GM12878 (cell line): ENCODE data around the gene NUP214. TPM values are rescaled to one million over a fixed set of nuclear protein-coding genes. Genes with fewer than 3 reads are reported as not detected.

Experiments used
- ATAC-seq: fragments of 200-7000 bp; cut with Tn5 transposase; 3 replicates; pipeline ENCODE4 v1.9.1; 2020; ENCODE audit warnings: mild to moderate bottlenecking, moderate library complexity
- BruUV-seq: library from RNA; stranded (reverse); fragments of 400-500 nt; replicated peaks from 2 replicates; lab custom pipeline; 2021; lab: Mats Ljungman, UMichigan
- CTCF ChIA-PET: fragments of 300-600 bp; sonication (Branson Sonifier 250); formaldehyde crosslinking; extraction: SDS; loops from one replicate; lab custom pipeline; 2021; ENCODE audit warnings: inconsistent platforms; lab: Yijun Ruan, JAX
- POLR2A ChIA-PET: fragments of 350-600 bp; formaldehyde crosslinking; extraction: SDS; loops from one replicate; lab custom pipeline; 2021; ENCODE audit warnings: inconsistent platforms; lab: Charles Lee
- RAD21 ChIA-PET: fragments of 300-600 bp; sonication (Branson Sonifier 250); formaldehyde crosslinking; loops from one replicate; lab custom pipeline; 2023; ENCODE audit warnings: antibody characterized with exemption; ENCODE audit not compliant: unreplicated experiment; lab: Charles Lee
- SMC1A ChIA-PET: fragments of 300-600 bp; sonication (Branson Sonifier 250); formaldehyde crosslinking; loops from one replicate; lab custom pipeline; 2023; ENCODE audit not compliant: unreplicated experiment, uncharacterized antibody; lab: Charles Lee
- DNase-seq: peaks from one replicate; pipeline ENCODE4 v3.0.0-alpha.2; 2011; ENCODE audit warnings: low read depth, low spot score
- FAIRE-seq: peaks from 3 replicates; lab custom pipeline; 2011; peaks lifted over from hg19 to GRCh38; lab: Jason Lieb, UNC
- H2AFZ ChIP-seq: 2 replicates; pipeline ENCODE4 v1.6.0; 2011; ENCODE audit warnings: low read depth, low read length, control low read depth; ENCODE audit not compliant: control insufficient read depth
- H3K27ac ChIP-seq: 2 replicates; pipeline ENCODE4 v1.5.1; 2011; ENCODE audit warnings: control low read depth; ENCODE audit not compliant: control insufficient read depth, insufficient read depth
- H3K27me3 ChIP-seq, 2 experiments: replicated peaks in 1 of 2; 2 replicates each; pipeline versions ENCODE4 v1.6.0 to v1.6.1; 2011; ENCODE audit warnings: low read length in 1 of 2; ENCODE audit not compliant: control insufficient read depth in 2 of 2, insufficient read depth in 2 of 2
- H3K36me3 ChIP-seq, 2 experiments: 2 replicates each; pipeline ENCODE4 v1.5.1; 2011; ENCODE audit warnings: low read length in 1 of 2; ENCODE audit not compliant: control insufficient read depth in 2 of 2, insufficient read depth in 2 of 2
- H3K4me1 ChIP-seq: 2 replicates; pipeline ENCODE4 v1.6.1; 2011; ENCODE audit warnings: mild to moderate bottlenecking, low read length, moderate library complexity, mixed read lengths; ENCODE audit not compliant: control insufficient read depth, insufficient read depth
- H3K4me2 ChIP-seq: 2 replicates; pipeline ENCODE4 v1.6.0; 2011; ENCODE audit warnings: control low read depth; ENCODE audit not compliant: control insufficient read depth, insufficient read depth
- H3K4me3 ChIP-seq: fragments of 200-600 bp; sonication (generic); 2 replicates; pipeline ENCODE4 v1.5.1; 2016
- H3K79me2 ChIP-seq: 2 replicates; pipeline ENCODE4 v1.6.0; 2011; ENCODE audit warnings: low read length; ENCODE audit not compliant: control insufficient read depth, insufficient read depth
- H3K9ac ChIP-seq: 2 replicates; pipeline ENCODE4 v1.8.0; 2011; ENCODE audit warnings: low read length, control low read depth, mixed read lengths; ENCODE audit not compliant: control insufficient read depth, insufficient read depth
- H3K9me3 ChIP-seq: replicated peaks from 3 replicates; pipeline ENCODE4 v1.5.1; 2011; ENCODE audit warnings: mild to moderate bottlenecking, low read length; ENCODE audit not compliant: control insufficient read depth, insufficient read depth
- H4K20me1 ChIP-seq: 2 replicates; pipeline ENCODE4 v1.6.0; 2011; ENCODE audit not compliant: control insufficient read depth, insufficient read depth
- NBN ChIP-seq: fragments of 450-650 bp; IDR thresholded peaks from 2 replicates; pipeline ENCODE4 v1.6.1; 2016
- NFIC ChIP-seq: IDR thresholded peaks from 2 replicates; pipeline ENCODE4 v1.6.1; 2012; ENCODE audit warnings: low read depth, mild to moderate bottlenecking, inconsistent platforms, low read length, moderate library complexity
- RELB ChIP-seq: fragments of 450-650 bp; IDR thresholded peaks from 2 replicates; pipeline ENCODE4 v1.6.1; 2017; ENCODE audit warnings: low read depth, mild to moderate bottlenecking, moderate library complexity
- SMAD5 ChIP-seq: IDR thresholded peaks from 2 replicates; pipeline ENCODE4 v1.6.1; 2016; ENCODE audit warnings: antibody characterized with exemption, low read depth
- YBX1 ChIP-seq: fragments of 450-650 bp; IDR thresholded peaks from 2 replicates; pipeline ENCODE4 v1.6.1; 2016; ENCODE audit warnings: antibody characterized with exemption
- ZBED1 ChIP-seq: IDR thresholded peaks from 2 replicates; pipeline ENCODE4 v1.6.1; 2016; ENCODE audit warnings: borderline replicate concordance
- WGBS: methylation state at CpG from one replicate; pipeline ENCODE4 v1.1.6; 2016; ENCODE audit warnings: low lambda C conversion rate; ENCODE audit not compliant: insufficient replicate concordance, insufficient coverage; ENCODE audit errors: missing lambda C conversion rate; 5-methylcytosine and 5-hydroxymethylcytosine counted together
- in situ Hi-C: fragments of 300-500 bp; cut with MboI; formaldehyde crosslinking; loops from 9 replicates; pipeline ENCODE4 v1.14.3; 2018; ENCODE audit warnings: mixed read lengths
- intact Hi-C: fragments of 100-400 bp; cut with micrococcal nuclease; formaldehyde crosslinking; loops from one replicate; pipeline ENCODE4 v1.14.2; 2022; ENCODE audit not compliant: unreplicated experiment
- polyA plus RNA-seq, 11 experiments: library from polyadenylated mRNA; depleted of rRNA in 4 of 11; unstranded in 6 of 11; stranded (reverse) in 5 of 11; fragments of >200 nt; fragmentation: Nextera tagmentation in 4 of 11; fragmentation: Illumina TruSeq in 1 of 11; extraction: Ambion mirVana in 4 of 11; extraction: Trizol in 1 of 11; gene quantifications; 1 replicate in 1 of 11; 2 replicates in 10 of 11; pipeline versions ENCODE4 v1.2.1 to v1.2.3, GENCODE V29; 2011 to 2016; ENCODE audit warnings: inconsistent platforms in 2 of 11, missing spikeins in 2 of 11, low read depth in 1 of 11
- total RNA-seq, 4 experiments: library from RNA; depleted of rRNA in 3 of 4; stranded (reverse); fragments of >200 nt in 3 of 4; fragmentation: Illumina TruSeq in 1 of 4; extraction: Trizol in 1 of 4; gene quantifications; 2 replicates each; pipeline versions ENCODE4 v1.2.1 to v1.2.3, GENCODE V29; 2013 to 2021
- TF ChIP-seq, protein P1 (sequence below): fragments of 150-350 bp; IDR thresholded peaks from 2 replicates; pipeline ENCODE4 v1.6.1; 2014; ENCODE audit warnings: mild to moderate bottlenecking, low read depth, low read length
- TF ChIP-seq, protein P2 (sequence below), 3 experiments: IDR thresholded peaks in 2 of 3; conservative IDR thresholded peaks in 1 of 3; 2 replicates each; pipeline ENCODE4 v1.5.1; 2011; ENCODE audit warnings: low read depth in 3 of 3, low read length in 3 of 3, mild to moderate bottlenecking in 3 of 3, control low read depth in 2 of 3, moderate library complexity in 2 of 3, inconsistent platforms in 1 of 3, mixed read lengths in 1 of 3; ENCODE audit not compliant: control insufficient read depth in 2 of 3, insufficient read depth in 1 of 3; ENCODE audit errors: extremely low read depth in 1 of 3

The NUP214 gene
- total and polyA plus RNA-seq, 10 of the 15 experiments (the other 5 are each of a cell fraction or from before 2014, with no cell fraction given) = 11.7 to 53.8 (median 17.6) TPM

DNA sequence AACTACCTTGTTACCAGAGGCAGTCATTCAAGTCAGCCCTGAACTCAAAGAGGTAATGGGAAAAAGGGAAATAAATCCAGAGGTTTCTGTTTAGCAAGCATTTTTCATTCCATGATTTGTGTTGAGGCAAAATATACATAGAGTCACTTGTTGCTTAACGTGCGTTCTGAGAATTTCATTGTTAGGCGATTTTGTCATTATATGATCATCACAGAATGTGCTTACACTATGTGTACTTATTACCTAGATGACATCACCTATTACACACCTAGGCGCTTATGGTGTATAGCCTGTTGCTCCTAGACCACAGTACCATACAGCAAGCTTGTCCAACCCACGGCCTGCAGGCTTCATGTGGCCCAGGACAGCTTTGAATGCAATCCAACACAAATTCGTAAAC is 36.2 kb downstream of the NUP214 start:
- Histone ChIP-seq H3K4me1 (no peaks in the 10 kb centered on the region), H3K4me3 (no peak overlapping the region), H3K79me2 (no peaks in the 10 kb centered on the region), H3K9ac (no peak overlapping the region), H4K20me1 (no peaks in the 10 kb centered on the region), H3K4me2 (no peak overlapping the region), H3K36me3 (peaks cover 5 to 38% of the 10 kb centered on the region in 2 experiments), H2AFZ (no peak overlapping the region), H3K9me3 (no peaks in the 10 kb centered on the region), H3K27ac (no peak overlapping the region), H3K27me3 (no peaks in the 10 kb centered on the region)
- in situ Hi-C loops = no loop called here
- intact Hi-C loops = no loop called here
- RAD21 ChIA-PET = no interaction called here
- POLR2A ChIA-PET = no interaction called here
- FAIRE-seq (no peak), ATAC-seq (no peak), DNase-seq (no peak)
- CTCF ChIA-PET = interaction anchor here (0.8 kb wide), 1 partner anchor 104 kb away, joined by 3 read pairs; no protein-coding TSS in a partner anchor
- SMC1A ChIA-PET = interaction anchor here (2.6 kb wide), 1 partner anchor 16 kb away, joined by 6 read pairs; no protein-coding TSS in a partner anchor
- 93% methylated on average over 6 of the region's 6 CpGs for WGBS
- no TSS peak for BruUV-seq
- TF ChIP-seq YBX1 (no peak), NFIC (no peak), ZBED1 (no peak), RELB (no peak), NBN (no peak), SMAD5 (no peak)
- TF ChIP-seq, protein P1, sequence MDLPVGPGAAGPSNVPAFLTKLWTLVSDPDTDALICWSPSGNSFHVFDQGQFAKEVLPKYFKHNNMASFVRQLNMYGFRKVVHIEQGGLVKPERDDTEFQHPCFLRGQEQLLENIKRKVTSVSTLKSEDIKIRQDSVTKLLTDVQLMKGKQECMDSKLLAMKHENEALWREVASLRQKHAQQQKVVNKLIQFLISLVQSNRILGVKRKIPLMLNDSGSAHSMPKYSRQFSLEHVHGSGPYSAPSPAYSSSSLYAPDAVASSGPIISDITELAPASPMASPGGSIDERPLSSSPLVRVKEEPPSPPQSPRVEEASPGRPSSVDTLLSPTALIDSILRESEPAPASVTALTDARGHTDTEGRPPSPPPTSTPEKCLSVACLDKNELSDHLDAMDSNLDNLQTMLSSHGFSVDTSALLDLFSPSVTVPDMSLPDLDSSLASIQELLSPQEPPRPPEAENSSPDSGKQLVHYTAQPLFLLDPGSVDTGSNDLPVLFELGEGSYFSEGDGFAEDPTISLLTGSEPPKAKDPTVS = no peak
- TF ChIP-seq, protein P2, sequence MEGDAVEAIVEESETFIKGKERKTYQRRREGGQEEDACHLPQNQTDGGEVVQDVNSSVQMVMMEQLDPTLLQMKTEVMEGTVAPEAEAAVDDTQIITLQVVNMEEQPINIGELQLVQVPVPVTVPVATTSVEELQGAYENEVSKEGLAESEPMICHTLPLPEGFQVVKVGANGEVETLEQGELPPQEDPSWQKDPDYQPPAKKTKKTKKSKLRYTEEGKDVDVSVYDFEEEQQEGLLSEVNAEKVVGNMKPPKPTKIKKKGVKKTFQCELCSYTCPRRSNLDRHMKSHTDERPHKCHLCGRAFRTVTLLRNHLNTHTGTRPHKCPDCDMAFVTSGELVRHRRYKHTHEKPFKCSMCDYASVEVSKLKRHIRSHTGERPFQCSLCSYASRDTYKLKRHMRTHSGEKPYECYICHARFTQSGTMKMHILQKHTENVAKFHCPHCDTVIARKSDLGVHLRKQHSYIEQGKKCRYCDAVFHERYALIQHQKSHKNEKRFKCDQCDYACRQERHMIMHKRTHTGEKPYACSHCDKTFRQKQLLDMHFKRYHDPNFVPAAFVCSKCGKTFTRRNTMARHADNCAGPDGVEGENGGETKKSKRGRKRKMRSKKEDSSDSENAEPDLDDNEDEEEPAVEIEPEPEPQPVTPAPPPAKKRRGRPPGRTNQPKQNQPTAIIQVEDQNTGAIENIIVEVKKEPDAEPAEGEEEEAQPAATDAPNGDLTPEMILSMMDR (IDR thresholded peaks at IDR 0.05 in 2 of 3, conservative IDR thresholded peaks at IDR 0.05 in 1 of 3; ENCODE audit: control insufficient read depth in 2 of 3, extremely low read depth in 1 of 3, insufficient read depth in 1 of 3, low read depth in 3 of 3, low read length in 3 of 3) = no peak
